ENCODE results near the gene CEMIP.

DNA sequence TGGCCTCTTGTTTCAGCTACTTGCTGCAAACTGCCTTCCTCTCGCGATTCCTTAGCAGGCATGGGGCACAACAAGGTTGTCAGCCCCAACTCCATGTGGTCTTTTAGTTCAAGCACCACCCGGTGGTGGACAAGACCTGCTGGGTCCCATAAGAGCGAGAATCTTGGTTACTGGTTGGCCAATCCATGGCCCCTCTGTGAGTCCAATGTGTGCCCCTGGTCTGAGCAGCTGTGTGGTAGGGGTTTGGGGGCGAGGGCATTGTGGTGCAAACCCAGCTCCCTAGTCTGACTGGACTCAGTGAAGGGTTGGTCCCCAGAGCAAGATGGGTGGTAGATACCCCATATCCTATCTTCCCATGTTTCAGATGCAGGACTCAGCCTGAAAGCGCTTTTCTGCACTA, 161.7 kb downstream of the CEMIP start:
- TF ChIP-seq, protein P1, sequence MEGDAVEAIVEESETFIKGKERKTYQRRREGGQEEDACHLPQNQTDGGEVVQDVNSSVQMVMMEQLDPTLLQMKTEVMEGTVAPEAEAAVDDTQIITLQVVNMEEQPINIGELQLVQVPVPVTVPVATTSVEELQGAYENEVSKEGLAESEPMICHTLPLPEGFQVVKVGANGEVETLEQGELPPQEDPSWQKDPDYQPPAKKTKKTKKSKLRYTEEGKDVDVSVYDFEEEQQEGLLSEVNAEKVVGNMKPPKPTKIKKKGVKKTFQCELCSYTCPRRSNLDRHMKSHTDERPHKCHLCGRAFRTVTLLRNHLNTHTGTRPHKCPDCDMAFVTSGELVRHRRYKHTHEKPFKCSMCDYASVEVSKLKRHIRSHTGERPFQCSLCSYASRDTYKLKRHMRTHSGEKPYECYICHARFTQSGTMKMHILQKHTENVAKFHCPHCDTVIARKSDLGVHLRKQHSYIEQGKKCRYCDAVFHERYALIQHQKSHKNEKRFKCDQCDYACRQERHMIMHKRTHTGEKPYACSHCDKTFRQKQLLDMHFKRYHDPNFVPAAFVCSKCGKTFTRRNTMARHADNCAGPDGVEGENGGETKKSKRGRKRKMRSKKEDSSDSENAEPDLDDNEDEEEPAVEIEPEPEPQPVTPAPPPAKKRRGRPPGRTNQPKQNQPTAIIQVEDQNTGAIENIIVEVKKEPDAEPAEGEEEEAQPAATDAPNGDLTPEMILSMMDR (IDR thresholded peaks at IDR 0.05 in 4 of 5, conservative IDR thresholded peaks at IDR 0.05 in 1 of 5): no peak
- no peak for TF ChIP-seq POLR2A (IDR thresholded peaks at IDR 0.05)
